OCI-M1 (cell line): ENCODE results near the gene PCGF2.
A peak's percentile ranks its signal among the peaks of the same experiment; 100 is the strongest.

Experiments used
- DNase-seq: peaks from one replicate; lab custom pipeline; 2025; lab: John Stamatoyannopoulos, UW

PCGF2 gene

GRCh38 chr17:38751144-38751807 lies 3.1 kb upstream of the PCGF2 start:
- DNase-seq = peak; percentile 81

DNA sequence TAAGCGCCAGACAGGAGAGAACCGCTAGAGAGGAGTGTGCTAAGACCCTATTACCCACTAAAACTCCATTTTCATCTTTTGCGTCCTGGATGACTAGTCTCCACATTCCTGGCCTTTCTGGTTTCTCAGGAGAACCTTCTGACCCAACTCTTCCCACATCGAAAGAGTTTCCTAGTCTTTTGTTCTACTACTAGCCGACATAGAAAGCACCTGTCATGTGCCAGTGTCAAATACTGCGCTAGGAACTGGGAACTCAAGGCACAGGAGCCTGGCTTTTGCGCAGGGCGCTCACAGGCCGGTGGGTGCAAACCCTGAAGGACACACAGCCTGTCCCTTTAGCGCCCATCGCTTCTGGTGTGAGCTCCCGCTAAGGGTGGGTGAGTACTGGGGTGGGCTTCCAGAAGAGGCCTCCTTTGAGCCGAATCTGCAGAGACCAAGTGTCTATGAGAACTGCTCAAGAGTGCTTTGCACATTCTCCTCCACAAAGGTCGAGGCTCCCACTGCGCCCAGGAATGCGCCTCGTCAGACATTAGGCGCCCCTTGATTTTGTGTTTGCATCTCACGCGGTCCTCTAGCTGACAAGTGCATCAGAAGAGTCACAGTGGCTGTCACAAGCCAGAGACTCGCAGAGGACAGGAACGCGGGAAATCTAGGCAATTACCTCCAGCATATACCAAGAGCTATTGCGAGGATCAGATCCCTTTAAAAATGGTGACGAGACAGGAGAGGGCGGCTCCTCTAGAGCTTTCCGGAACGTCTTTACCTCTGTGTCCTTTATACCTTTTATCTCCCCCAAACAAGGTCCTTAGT lies 2.4 kb upstream of the PCGF2 start:
- DNase-seq = peak; percentile 58

DNA sequence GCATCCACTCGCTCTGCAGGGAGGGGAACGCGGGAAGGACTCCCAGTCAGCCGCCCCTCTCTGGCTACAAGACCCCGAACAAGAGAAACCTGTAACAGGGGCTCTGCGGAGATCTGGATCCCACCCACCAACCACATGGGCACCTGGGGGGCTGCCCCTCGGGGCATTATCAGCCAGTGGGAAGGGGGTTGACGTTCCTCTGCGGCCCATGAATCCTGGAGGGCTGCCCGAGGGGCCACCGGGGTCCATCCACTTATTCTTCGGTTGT lies 1.8 kb upstream of the PCGF2 start:
- DNase-seq = no peak

DNA sequence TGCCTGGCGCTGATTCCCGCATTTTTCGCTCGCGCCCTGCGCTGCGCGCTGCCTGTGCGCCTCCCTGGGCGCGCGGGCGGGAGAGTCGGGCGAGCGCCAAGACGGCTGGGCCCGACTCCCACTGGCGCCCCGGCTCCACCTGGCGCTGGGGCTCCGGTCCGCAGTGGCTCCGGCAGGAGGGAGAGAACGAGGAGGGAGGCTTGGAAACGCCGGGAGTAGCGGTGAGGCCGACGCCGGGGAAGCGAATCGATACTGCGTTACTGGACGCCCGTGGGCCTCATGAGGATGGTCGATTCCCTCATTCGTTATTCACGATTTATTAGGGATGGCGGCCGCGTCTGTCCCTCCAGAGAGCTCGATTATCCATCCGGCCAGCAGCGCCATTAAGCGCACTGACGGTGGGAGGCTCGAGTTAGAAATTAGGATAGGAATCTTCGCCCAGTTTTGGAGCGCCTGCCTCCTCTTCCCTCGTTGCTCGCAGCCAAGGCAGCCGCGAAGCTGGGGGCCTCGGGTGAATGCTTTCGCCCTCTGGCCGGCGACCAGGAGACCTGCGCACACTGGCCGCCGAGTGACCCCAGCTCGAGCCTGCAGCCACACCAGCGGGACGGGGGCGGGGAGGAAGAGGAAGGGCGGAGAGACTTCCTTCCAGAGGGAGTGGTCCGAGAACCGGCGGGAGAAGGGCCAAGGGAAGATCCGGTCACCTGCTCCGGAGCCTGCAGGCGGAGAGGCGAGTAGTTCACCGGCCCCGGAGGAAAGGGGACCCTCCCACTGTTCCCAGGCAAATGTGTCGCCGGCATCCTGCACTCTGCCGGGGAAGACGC lies 1.3 kb upstream of the PCGF2 start:
- peak; percentile 87 for DNase-seq

GRCh38 chr17:38748892-38749222 lies 721 bp upstream of the PCGF2 start:
- no peak for DNase-seq

DNA sequence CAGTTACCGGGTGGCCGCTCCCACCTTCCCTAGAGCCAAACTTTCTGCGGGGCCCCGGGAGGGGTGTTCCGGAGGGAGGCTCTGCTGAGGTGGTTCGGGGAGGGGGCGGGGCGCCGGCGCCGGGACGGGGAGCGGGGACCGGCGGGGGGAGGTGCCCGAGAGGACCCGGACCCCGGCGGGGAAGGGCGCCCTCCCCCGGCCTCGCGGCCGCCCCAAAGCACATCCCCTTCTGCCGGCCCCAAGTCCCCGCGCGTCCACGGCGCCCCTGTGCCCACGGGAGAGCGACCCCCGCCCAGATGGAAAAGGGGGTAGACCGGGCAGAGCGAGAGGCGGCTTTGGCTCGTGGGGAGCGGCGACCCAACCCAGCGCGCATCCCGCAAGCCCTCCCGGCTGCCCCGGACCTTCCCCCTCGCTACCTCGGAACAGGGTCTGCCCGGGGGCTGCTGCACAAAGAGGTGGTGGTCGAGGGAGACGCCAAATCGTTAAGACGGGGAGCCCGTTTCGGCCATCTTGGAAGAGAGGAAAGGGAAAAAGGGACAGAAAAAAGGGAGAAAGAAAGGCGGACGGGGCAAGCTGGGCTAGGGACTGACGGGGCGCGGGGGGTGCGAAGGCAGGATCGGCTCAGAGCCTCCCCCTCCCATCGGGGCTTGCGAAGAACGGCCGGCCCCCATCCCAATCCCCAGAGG lies 530 bp downstream of the PCGF2 start:
- DNase-seq = peak; percentile 28

DNA sequence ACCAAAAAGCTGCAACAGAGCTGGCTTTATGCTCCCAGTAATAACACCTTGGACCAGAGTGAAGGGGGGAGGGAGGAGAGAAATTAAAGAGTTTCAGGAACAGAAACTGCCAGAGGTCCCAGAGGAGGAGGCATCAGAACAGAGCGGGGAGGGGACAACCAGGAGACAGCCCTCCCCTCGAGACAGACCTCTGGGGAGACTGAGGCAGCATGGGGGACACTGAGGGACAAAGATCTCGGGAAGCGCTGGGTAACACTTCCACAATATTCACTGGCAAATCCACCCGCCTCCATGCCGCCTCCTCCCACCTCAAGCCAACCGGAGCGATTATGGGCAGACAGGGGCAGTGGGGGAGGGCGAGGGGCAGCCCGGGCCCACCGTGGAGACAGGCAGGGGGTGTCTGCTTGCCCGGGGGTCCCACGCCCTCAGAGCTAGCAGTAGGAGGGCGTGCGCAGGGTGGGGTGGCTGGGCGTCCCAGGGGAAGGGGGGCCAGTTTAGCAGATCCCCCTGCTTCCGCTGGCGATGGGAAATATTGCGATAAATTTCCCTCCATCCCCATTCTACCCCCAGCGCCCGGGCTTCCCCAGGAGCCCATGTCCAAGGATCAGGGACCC lies 1.2 kb downstream of the PCGF2 start:
- no peak for DNase-seq

DNA sequence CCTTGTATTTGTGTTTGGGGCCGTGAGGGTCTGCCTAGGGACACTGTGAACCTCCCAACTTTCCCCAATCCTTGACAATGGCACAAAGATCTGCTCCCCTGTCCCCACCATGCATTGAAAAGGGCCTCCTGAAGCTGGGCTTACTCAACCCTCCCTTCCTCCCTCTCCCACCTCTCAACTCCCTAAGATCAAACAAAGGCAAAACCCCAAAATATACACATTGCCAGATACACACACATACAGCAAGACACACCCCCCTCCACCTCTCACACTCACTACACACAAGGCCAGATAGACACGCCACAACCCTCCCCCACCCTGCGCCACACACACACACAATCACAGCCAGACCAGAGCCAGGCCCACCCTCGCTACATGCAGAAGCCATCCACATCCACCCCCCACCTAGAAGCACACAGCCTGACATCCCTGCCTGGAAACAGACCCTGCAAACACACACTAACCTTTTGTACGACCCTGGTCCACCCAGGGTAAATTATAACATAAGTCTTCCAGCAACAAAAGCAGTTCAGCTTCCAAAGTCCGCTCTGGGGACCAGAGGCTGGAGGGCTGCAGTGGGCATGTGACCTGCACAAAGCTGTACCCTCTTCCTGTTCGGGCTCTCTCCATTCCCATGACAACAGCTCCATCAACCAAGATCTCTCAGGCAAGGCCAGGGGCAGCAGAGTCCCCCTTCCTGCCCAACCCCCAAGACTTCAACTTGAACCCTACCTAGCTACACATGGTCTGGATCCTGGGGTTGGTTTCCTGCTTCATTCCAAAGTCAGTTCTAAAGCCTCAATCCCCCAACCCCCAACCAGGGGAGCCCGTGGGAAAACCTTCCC lies 1.9 kb downstream of the PCGF2 start:
- no peak for DNase-seq

GRCh38 chr17:38745545-38745944 lies 2.6 kb downstream of the PCGF2 start:
- DNase-seq = no peak

DNA sequence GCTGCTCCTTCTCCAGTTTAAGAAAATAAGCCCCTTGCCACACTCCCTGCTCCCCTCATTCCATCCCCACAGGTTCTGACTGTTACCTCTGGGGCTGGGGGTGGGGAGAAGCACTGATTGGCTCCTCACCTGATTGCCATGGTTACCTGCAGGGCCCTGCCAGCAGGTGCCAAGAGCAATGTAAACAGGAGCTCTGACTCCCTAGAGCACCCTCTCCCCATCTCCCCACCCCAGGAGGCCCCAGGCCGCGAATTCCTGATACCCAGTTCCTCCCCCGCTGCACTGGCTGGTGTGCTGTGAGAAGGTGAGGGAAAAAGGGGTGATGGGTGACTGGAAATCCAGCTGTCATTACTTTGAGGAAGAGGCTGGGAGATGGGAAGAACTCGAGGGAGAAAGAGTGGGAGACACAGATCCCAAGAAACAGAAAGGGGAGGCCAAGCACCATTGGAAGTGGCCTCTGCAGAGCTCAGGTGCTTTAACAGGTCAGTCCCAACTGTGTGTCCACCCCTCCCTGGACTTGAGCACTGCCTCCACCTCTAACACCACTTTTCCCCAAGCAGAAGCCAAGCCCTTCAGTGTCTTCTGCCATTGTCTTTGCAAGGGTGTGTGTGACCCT lies 4.5 kb downstream of the PCGF2 start:
- DNase-seq = no peak

- DNase-seq = peak; percentile 13
Observed at GRCh38 chr17:38742411-38743308, 5.5 kb downstream of the PCGF2 start.

DNA sequence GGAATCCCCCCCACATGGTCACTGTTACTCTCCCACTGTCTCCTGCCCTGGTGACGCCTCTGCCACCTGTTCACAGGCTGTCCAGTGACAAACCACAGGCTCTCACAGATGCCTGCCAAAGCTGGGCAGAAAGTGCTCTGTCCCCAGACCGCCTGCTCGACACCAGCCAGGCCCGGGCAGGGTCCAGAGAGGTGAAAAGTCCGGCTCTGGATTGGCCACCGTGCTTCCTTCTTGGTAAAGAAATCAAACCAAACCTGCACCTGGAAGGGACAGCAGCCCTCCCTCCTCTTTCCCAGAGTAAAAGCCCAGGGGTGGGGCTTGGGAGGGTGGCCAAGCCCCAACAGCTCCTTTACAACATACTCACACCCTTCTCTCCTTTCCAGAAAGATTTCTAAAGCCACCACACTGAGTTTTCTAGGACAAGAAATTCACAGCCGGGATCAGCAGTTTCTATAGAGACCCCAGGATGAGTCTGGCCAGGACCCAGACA lies 6.2 kb downstream of the PCGF2 start:
- no peak for DNase-seq

DNA sequence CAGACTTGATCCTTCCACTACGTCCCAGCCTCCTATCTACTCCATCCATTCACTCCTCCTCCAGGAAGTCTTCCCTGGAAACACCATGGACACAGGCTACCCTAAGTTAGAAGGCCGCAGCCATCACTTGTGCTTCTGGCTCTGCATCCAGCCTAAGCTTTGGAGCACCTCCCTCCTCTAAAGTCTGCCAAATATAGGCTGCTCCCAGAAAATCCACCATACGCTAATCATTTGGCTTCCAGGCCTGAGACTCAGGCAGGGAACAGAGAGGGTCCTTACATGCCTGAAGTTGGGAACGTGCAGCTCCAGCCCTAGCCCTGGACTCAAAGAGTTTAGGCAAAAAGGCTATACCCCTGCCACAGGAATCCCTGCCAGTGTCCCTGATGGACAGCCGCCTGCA lies 6.7 kb downstream of the PCGF2 start:
- DNase-seq = no peak

DNA sequence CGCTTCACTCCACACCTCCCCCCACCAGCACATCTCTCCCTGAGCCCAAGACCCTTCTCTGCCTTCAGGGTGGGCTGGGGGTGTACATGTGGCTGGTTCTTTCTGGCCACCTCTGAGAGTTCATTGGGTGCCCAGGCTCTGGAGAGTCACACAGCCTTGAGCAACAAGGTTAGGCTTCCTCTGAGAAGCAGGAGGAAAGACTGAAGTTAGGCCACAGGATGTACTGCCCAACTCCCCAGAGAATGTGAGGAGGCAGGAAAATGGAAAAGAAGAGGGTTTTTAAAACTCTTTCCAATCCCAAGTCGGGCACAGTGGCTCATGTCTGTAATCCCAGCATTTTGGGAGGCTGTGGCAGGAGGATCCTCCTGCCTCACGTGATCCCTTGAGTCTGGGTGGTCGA lies 7.3 kb downstream of the PCGF2 start:
- DNase-seq = no peak

GRCh38 chr17:38740044-38740443 lies 8.1 kb downstream of the PCGF2 start:
- no peak for DNase-seq

DNA sequence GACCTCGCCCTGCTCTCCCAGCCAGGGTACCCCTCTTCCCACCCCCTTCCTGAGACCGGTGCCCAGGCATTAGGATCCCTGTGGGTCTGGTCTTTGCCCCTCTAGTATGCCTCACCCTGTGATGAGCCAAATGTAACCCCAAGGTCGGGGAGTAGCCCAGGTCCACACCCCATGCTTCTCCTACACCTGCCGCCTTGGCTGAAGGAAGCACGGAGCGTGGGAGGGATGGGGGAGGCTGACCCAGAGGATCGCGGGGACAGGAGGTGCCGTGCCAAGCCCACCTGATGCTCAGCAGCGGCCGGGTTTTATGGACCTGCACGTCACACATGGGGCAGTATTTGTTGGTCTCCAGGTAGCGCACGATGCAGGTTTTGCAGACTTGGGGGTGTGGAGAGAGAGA lies 8.8 kb downstream of the PCGF2 start:
- DNase-seq = no peak

GRCh38 chr17:38738686-38739085 lies 9.4 kb downstream of the PCGF2 start:
- DNase-seq = no peak

GRCh38 chr17:38738007-38738662 lies 10.0 kb downstream of the PCGF2 start:
- no peak for DNase-seq
